T-helper 22 cell (primary cell): Measurements from ENCODE around the gene LZTFL1.

Experiments
- DNase-seq: peaks from one replicate; pipeline ENCODE4 v3.0.0-alpha.2; 2020; ENCODE audit warnings: low read depth

The LZTFL1 gene, protein sequence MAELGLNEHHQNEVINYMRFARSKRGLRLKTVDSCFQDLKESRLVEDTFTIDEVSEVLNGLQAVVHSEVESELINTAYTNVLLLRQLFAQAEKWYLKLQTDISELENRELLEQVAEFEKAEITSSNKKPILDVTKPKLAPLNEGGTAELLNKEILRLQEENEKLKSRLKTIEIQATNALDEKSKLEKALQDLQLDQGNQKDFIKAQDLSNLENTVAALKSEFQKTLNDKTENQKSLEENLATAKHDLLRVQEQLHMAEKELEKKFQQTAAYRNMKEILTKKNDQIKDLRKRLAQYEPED

DNA sequence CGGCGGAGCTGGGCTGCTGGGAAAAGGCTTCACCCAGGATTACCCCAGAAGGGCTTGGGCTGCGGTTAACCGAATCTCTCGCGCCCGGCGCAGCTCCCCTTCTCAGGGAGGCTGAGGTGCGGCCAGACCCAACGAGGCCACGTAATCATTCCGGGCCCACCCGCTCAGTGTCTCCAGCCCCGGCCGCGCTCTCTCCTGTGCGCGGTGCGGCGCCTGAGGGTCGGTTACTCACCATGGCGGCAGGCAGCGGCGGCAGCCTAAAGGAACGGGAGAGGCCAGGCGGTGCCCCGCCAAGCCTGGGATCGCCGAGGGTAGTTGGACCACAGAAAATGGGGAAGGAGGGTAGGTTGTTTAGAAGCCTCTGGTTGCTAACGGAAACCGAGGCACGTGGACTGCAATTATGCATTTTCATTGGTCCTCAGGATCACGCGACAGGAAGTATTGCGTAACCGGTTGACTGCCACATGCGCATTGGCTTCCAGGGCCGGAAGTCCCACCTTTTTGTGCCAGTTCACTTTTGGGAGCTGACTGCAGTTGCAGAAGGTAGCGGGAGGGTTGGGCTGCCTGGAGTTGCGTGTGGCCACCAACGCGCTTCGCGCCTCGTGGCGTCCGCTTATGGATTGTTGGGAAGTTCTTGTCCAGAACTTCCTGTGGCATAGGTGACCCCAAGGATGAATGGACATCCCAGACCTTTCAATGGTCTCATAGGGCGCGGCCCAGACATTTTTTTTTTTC, at the start of gene LZTFL1:
Gene LZTFL1 (minus strand): TSS at position 363 of the 735 bp plus-strand sequence. CDS start 128 bp downstream, at position 235.
- peak; percentile 75 for DNase-seq

DNA sequence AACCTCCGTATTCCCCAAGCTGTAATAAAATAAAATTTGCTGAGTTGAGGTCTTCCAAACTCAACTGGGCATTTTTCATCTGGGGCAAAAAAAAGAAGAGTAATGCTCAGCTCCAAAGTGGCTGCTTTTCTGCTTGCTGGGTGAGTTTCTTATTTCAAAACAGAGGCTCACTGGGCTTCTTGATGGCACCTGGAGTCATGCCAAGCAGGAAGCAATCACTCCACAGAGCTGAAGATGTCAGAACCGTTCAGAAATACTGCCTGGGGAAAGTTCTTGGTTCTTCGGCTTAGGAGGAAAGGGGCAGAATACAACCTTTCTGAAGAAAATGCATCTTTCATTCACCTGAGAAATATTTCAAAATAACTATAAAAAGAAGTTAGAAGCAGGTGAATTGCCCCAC, 48.5 kb upstream of the LZTFL1 start:
- no peak for DNase-seq

DNA sequence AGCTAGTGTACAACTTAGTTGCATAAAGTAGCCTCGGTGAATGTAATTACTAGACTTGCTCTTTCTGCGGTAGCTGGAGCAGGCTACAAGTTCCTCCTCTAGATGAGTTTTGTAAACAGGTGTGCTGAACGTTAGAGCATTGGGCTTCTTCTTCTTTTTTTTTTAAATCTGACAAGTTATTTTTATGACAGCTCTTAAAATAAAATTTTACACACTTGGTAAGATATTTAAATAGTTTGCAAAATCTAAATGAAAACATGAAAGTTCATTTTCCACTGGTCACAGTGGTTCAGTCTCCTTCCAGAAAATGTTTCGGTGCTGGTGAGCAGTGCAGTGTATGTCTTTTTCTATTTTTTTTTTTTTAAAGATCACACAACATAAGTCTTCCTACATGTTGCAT, 47.4 kb upstream of the LZTFL1 start:
- DNase-seq, result no peak

DNA sequence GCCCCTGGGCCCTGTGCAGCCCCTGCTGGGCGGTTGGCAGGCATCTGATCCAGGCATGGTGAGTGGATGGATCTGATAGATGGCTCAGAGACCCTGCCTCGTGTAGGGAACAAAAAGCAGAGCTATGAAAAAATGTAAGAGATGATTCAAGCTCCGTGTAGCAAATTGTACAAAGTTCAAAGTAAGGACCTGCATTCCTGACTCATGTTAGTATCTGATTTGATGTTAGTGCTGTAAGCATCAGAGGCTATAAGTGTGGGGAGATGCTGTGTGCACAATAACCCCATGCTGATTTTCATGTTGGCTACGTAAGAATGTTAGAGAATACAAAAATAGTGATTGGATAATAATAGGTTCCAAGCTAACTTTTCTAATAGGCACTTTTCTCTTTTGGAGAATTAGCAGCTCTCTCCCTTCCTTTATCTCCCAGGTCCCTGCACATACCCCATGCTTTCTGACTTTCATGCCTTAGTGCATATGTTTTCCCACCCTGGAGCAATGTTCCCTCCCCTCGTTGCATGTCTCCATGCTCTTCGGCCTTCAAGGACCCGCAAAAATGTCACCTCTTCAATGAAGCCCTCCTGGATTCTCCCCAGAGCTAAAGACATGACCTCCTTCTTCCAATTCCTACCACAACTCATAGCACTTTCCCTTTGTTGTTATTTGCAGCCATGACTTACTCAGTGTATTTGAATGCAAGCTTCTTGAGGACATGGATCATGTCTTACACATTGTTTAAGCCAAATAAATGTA, 46.0 kb upstream of the LZTFL1 start:
- no peak for DNase-seq

DNA sequence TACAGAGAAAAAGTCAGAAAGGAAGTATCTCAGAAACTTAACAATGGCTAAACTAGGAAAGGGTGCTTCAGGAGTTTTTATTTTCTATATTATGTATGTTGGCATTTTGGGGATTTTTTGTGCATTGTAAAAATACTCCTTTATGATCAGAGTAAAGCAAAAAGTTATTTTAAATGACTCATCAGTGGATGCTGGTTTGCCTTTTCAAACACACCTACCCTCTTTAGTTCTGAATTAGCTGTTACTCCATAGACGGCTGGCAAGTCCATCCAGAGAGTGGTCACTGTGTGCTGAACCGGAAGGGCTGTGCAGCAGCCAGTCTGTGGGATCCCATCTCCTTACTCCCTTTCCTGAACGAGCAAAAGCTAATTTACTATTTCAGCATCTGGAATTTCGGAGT, 45.4 kb upstream of the LZTFL1 start:
- no peak for DNase-seq

DNA sequence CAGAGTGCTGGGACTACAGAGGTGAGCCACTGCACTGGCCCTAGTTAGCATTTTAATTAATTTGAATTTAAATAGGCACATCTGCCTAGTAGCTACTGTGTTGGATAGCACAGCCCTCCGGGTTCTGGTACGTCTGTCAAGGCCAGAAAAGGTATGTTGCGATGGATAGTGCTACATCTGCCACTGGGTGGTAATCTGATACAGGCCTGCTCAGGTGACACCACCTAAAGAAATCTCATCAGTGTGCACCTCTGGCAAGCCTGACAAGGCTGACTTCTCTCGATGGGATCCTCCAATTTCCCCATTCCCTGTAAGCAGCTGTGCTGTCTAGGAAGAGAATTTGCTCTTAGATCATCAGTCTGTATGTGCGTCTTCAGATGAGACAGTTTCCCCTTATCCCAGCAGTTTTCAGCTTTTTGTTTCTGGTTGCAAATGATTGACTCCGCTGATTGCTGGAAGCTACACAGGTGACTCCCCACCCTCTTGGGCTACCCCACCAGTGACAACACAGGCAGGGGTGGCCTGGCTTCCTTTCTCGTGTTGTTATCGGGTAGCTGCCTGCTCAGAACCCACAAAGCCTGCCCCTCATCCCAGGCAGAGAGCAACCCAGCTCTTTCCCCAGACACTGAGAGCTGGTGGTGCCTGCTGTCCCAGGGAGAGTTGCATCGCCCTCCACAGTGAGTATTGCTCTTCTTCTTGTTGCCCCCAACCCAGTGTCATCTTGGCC, 44.2 kb upstream of the LZTFL1 start, which contains the start of gene CCR9:
Gene CCR9 (plus strand): TSS at position 565 of the 727 bp plus-strand sequence. CDS start 8,391 bp downstream, outside the sequence.
- DNase-seq, result no peak

DNA sequence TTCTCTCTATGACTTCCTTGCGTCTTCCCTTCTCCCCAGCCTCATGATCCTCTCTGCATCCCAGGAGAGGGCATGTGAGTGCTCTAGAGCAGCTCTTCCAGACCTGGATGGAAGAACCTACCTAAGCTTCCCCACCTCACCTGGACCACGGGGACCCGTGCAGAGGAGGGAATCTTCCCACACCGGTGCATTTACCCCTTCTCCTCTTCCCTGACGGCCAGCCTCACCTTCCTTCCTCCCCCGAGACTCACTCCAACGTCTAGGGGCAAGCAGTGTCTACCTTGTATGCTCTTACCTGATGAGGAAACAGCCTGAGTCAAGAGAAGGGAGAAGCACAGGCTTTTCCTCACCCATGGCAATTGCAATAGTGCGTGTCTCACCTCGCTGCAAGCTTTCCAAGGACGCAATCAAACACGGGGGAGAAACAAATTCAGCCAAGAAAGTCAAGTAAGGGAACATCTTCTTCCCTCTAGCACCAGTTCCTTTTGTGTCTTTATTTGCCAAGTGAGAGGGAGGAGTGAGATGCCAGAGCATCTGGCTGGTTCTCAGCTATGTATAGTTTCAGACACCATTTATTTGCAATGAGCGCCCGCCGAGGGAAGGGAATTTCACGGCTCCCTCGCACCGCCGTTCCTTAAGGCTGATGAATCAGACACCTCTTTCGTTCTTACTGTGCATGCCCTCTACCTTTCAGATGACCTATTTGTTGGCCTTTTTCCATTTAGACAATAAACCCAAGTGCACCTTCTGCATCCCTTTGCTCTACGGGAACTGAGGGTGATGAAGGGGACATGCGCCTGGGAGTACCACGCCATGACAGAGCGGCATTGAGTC, 42.7 kb upstream of the LZTFL1 start:
- no peak for DNase-seq

DNA sequence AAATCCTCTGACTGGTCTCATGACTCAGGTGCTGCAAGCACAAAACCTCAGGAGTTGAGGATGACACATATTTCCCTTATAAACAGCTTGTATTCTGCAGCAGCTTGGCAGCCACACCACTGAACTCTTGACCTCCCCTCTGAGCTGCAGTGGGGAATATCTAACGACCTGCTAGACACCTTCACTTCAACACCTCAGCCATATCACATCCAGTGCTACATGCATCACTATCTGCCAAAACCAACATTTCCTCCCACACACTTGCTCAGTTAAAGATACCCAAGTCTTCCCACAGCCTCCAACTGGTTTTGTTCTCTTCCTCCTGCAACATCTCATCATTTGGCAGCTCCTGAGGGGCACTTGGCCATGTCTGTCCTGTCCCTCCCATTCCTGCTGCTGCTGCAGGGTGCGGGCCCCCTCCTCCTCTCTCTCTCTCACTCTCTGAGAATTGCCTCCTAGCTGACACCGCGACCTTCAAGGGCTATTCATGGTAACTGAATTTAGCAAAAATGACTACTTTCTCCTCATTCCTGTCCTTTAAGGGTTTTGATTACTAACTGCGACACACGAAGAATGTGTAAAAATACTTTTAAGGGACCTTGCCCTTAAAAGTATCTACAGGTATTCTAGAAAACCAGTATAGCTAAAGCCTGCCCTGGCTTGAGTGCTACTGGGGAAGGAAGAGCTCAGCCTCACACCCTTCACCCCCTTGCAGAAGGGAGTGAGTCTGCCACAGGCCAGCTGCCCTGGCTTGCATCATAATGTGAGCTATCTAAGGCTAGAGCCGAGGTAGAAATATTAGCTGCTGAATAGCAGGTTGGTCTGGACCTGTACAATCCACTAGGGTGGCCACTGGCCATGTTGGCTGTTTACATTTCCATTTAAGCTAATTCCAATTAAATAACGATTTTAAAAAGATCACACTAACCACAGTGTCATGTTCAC, 39.4 kb upstream of the LZTFL1 start:
- peak; percentile 11 for DNase-seq

DNA sequence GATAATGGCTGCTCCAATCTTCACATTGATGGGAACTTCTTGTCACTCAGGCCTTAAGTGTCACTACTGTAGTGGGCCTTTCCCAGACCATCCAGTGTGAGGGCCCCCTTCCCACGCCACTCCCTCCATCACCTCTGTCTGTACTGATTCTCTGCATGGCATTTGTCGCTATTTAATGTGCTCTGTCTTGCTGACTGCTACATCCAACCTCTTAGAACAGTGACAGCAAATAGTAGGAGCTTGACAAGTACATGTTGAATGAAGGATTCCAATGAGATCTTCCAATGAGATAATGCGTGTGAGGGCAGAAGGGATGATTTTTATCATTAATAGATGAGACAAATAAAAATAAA, 38.8 kb upstream of the LZTFL1 start:
- no peak for DNase-seq

DNA sequence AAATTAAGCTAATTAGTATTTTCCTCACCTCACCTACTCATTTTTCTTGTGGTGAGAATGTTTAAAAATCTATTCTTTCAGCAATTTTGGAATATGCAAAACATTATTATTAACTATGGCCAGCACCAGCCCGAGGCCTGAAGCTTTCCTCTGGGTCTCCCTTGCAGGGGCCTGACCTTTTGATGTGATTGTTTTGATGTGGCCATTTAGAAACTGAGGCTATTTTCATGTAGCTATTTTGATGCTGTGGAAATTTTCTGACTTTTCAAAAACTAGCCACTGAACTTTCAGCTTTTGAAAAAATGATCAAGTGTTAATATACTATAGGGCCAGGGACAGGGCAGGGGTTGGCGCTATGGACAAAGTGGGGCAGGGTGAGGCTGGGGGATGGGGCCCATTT, 36.2 kb upstream of the LZTFL1 start:
- no peak for DNase-seq

DNA sequence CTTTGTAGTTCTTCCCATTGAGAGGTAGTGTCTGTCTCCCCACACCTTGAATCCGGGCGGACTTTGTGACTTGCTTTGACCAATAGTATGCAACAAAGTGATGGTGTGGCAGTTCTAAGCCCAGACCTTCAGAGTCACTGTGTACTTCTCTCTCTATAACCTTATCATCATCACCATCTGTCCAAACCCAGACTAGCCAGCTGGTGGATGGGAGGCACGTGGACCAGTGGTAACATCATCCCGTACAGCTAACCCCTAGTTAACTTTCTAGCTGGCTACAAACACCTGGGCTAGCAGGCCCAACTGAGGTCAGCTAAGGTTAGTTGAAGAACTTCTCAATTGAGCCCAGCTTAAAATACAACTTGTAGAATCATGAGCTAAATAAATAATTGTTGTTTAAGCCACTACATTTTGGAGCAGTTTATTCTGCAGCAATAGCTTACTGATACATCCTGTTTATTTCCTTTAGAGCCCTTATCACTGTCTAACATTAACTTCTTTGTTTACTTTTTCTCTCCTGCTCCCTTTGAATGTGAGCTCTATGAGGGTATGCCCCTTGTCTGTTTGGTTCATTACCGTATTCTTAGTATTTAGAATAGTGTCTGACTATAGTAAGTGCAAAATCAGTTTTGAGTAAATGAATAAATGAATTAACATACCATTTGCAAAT, 32.9 kb upstream of the LZTFL1 start:
- no peak for DNase-seq

DNA sequence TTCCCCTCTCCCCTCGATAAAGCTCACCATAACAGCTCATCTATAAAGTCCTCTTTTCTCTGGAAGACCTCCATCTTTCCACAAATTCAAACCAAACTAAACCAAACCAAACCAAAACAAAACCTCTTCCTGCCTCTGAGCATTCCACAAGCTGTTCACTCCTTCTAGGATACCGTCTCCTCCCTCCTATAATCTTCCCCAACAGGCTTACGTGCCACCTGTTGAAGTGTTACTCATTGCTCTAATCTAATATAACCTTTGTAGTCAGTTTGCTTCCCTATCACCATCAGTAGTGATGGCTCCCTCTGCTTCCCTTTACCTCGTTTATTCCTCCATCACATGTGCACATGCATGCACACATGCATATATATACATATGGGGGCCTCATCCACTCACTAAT, 31.7 kb upstream of the LZTFL1 start:
- no peak for DNase-seq

DNA sequence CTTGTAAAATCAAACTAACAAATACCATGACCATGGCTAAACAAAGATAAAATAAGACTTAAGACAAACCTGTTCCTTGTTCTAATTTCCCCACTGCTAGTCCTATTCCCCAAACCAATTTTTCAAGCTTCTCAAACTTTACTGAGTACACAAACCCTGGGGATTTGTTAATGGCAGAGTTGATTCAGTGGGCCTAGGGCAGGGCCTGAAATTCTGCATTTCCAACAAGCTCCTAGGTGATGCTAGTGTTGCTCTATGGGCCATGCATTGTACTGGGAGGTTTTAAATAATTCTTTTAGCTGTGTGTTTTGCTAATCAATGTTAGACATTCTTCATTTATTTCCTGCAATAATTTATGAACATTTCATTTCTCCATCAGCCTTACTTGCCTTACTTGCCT, 31.1 kb upstream of the LZTFL1 start:
- no peak for DNase-seq

DNA sequence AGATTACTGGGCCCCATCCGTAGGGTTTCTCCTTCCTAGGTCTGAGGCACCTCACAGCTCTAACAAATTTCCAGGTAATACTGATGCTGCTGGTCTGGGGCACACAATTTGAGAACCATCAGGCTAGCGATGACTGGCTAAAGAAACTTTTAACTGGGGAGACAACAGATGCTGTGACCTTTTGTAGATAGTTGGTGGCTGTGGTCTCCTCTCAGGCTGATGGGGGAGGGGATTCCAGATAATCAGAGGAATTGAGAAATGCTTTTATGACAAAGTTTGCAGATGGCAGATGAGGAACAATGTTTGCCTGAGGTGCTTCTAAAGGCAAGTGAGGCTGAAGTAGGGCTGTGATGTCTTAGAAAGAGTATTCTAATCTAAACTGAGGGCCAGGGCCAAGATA, 30.6 kb upstream of the LZTFL1 start:
- DNase-seq, result no peak

DNA sequence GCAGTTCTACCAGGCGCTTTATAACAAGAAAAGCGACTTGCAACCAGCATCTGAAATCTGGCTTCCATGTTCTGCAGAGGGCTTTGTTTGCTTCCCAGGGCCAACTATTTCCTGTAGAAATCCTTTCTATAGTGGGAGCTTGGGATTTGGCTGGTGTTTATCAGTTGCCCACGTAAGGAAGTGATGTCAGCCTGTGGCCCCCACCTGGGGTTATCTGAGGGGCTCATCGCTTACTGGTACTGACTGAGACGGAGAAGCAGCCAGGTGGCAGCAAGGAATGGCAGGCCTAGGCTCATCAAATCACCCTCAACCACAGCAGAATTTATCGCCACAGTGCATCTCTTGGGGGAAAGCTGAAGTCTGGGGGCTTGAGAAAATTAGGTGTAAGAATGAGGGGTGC, 29.9 kb upstream of the LZTFL1 start:
- no peak for DNase-seq

DNA sequence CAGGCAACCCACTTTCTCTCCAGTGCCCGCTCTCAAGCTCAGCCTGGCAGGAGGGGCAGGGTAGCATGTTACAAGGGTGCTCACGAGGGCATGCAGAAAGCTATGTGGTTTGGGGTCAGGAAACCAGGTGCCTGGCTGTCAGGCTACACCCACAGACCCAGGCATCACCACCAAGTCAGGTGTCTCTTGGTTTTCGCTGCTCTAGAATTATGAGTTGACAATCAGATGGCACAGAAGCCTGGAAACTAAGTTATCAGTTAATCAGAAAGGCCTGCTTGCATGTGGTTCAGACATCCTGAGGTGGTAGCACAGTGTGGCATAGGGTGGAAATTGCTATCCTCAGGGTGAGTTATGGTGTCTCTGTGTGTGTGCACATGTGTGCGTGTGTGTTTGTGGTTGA, 28.2 kb upstream of the LZTFL1 start:
- DNase-seq, result peak; percentile 75

DNA sequence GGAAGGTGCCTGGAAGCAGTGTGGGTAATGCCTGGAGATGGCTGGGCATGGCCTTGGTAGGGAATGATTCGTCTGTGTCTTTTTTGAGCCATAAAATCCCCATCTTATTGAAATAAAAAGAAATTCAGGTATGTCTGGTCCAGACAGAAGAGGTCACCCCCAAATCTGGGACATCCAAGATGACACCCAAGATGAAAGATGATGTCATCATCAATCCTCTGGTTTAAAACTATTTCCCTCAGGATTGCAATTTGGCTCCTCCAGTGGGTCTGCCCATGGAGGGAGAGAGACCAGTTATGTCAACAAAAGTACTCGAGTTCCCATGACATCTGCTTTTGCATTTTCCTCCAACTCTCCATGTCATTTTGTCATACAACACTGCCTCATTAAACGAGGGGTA, 27.7 kb upstream of the LZTFL1 start:
- no peak for DNase-seq

DNA sequence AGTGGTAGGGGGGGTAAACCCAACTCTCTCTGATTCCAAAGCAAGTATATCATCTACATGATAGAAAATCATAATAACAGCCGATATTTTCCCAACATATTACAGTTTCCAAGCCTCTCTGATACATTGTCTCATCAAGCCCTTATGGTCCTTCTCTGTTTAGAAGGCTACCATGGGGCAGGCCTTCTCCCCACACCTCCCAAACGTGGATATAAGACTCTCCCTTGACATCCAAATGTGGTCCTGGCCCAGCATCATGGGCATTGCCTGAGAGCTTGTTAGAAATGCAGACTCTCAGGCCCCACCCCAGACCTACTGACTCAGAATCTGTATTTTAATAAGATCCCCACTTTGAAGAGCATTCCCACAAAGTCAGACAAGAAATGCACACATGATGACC, 26.7 kb upstream of the LZTFL1 start:
- DNase-seq, result no peak

DNA sequence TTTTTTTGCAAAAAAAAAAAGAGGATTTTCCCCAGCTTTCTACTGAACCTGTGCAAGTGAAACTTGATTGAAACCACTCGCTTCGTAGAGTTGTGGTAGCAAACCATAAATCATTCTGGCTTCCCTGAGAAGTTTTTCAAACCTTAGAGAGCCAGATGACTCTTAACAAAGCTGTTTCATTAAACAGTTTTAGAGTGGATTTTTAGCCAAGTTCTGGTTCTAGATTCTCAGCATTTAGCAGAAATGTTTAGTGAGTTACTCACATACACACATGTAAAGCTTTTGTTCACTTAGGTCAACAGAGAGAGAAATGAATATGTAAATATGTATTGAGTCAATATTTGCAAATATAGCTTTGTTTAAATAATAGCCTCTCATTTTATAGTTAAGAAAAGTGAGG, 26.3 kb upstream of the LZTFL1 start:
- no peak for DNase-seq

DNA sequence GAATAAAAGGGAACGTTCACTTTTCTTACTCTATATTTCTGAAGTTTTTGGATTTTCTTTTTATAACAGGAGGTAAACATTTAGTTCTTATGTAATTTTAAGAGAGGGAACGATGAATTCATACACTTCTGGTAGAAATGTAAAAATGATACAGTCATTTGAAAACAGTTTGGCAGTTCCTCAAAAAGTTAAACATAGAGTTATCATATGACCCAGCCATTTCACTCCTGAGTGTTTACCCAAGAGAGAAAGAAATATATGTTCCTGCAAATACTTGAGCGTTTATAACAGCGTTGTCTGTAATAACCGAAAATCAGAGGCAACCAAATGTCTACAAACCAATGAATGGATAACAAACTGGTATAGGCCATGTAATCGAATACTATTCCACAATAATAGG, 23.6 kb upstream of the LZTFL1 start:
- no peak for DNase-seq
